Measurements from ENCODE around the gene CC2D1B. TPM values are rescaled to one million over a fixed set of nuclear protein-coding genes. Genes with fewer than 3 reads are reported as not detected.
A peak's percentile ranks its signal among the peaks of the same experiment; 100 is the strongest.

The CC2D1B gene
- total RNA-seq, 1 experiment from 2014 or later, result 24.3 TPM

GRCh38 chr1:52366517-52366827, 467 bp upstream of the CC2D1B start:
- no peaks in the 10 kb centered on the region for H4K20me1 ChIP-seq (ENCODE audit: control insufficient read depth, insufficient read depth, insufficient read length)
- H3K9me3 ChIP-seq (ENCODE audit: control insufficient read depth, low read depth, low read length), result no peaks in the 10 kb centered on the region
- DNase-seq, result no peak
- H3T11ph ChIP-seq (ENCODE audit: low read length), result no peak overlapping the region
- H3K23ac ChIP-seq (ENCODE audit: insufficient read length, low read depth, low read length), result no peak overlapping the region
- no peak overlapping the region for H2BK15ac ChIP-seq (ENCODE audit: low read depth, low read length)
- H3K4me1 ChIP-seq (ENCODE audit: insufficient read depth, low read length), result no peaks in the 10 kb centered on the region
- no peaks in the 10 kb centered on the region for H3K79me2 ChIP-seq (ENCODE audit: insufficient read depth, low read length)
- no peak overlapping the region for H3K27ac ChIP-seq (ENCODE audit: insufficient read length, low read depth, low read length)
- H3K23me2 ChIP-seq (ENCODE audit: insufficient read length, low read depth, low read length, poor library complexity, severe bottlenecking), result peaks cover 5% of the 10 kb centered on the region
- H2AFZ ChIP-seq (ENCODE audit: low read length), result no peak overlapping the region
- H3K4me2 ChIP-seq (ENCODE audit: insufficient read depth, insufficient read length, low read length), result peak overlapping the region; percentile 57
- no peak overlapping the region for H4K5ac ChIP-seq (ENCODE audit: insufficient read length, low read depth, low read length)
- H3K14ac ChIP-seq (ENCODE audit: insufficient read depth, low read length), result no peak overlapping the region
- no peak overlapping the region for H3K9ac ChIP-seq (ENCODE audit: extremely low read depth, insufficient read length, low read length)
- no peak overlapping the region for H3K56ac ChIP-seq (ENCODE audit: insufficient read length, low read depth, low read length)
- Mint-ChIP-seq H3K27me3 (ENCODE audit: low read depth) (no peaks in the 10 kb centered on the region), H3K4me3 (peak overlapping the region; percentile 89 to 91), H3K4me1 (peaks cover 28 to 29% of the 10 kb centered on the region in 2 experiments), H3K9me3 (no peaks in the 10 kb centered on the region), H3K36me3 (ENCODE audit: insufficient read depth in 1 of 3, low read depth in 3 of 3) (peaks cover 4 to 33% (median 20%) of the 10 kb centered on the region in 3 experiments; a peak in 6 of 7 replicates), H3K27ac (peak overlapping the region in 2 of 3 experiments; percentile 48 to 92; a peak in 4 of 7 replicates)
- H3K18ac ChIP-seq (ENCODE audit: insufficient read length, low read depth, low read length), result no peak overlapping the region
- H2BK20ac ChIP-seq (ENCODE audit: low read depth, low read length, poor library complexity, severe bottlenecking), result no peak overlapping the region
- no peak overlapping the region for H2BK5ac ChIP-seq (ENCODE audit: insufficient read length, low read length)
- no peak for TF ChIP-seq CTCF (conservative IDR thresholded peaks at IDR 0.05)
- no CpG with 5 or more reads among the region's 8 CpGs for WGBS (ENCODE audit: extremely low coverage, insufficient read length, low lambda C conversion rate)
- H2BK12ac ChIP-seq (ENCODE audit: insufficient read length, low read depth, low read length), result no peak overlapping the region
- H3K27me3 ChIP-seq (ENCODE audit: insufficient read depth, low read length), result no peaks in the 10 kb centered on the region
- no peaks in the 10 kb centered on the region for H3K79me1 ChIP-seq (ENCODE audit: insufficient read depth, low read depth, low read length, poor library complexity, severe bottlenecking)
- no peak overlapping the region for H4K91ac ChIP-seq (ENCODE audit: insufficient read length, low read depth, low read length)
- no peak overlapping the region for H2BK120ac ChIP-seq (ENCODE audit: low read depth, low read length, poor library complexity, severe bottlenecking)
- H3K4ac ChIP-seq (ENCODE audit: low read depth, low read length), result no peak overlapping the region
- no peak overlapping the region for H4K8ac ChIP-seq (replicated peaks; ENCODE audit: insufficient read length, low read depth, low read length)
- H2AK5ac ChIP-seq (ENCODE audit: insufficient read length, low read length), result no peak overlapping the region

Data from H9 (cell line).